ENCODE measurements around the gene RUFY1. TPM values are rescaled to one million over a fixed set of nuclear protein-coding genes. Genes with fewer than 3 reads are reported as not detected.

The RUFY1 gene
- total and polyA plus RNA-seq, 9 of the 15 experiments (the other 6 are each of a cell fraction or from before 2014, with no cell fraction given) = 5.0 to 41.7 (median 29.6) TPM

DNA sequence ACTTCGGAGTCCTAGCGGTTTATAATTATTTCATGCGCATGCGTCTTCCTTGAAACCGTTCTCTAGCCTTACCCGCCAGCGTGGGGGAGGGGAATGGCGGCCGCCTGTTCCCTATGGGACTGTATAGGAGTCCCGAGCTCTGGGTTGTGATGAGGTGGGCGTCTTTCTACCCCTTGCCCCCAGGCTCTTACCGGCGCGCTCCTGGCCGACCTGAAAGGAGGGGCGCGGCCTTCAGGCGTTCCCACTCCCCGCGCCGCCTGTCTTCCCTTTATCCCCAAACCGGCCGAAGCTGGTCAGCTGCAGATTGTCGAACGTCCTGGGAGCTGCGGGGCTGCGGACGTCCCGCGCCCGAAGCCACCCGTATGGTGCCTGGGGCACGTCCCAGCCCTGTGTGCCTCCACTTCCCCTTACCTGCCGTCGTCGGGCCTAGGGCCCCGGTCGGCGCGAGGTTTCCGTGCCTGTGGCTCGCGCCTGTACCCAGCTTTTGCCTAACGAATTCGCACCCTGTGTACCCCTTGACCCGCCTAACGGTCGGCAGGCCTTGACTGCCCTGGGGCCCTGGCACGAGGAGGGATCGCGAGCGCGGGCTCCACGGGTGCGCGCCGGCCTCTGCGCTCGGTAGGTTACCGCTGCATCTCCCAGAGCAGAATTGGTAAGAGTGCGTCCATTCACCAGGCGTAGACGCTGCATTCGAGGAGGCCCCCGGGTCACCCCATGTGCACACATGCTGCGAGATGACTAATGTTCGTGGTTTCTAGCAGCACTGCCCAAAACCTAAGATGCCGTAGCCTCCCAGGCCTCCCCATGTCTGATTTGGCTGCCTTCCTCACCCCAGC is 73.8 kb downstream of the RUFY1 start (continued):
- TF ChIP-seq HMBOX1 (IDR thresholded peaks at IDR 0.05) (no peak), RBM39 (optimal IDR thresholded peaks at IDR 0.05; ENCODE audit: low read depth, low read length) (no peak), RB1 (IDR thresholded peaks at IDR 0.05; ENCODE audit: low read depth) (no peak; the same call in 1 of the 2 replicates), CBFB (CRISPR knock-in tag; IDR thresholded peaks at IDR 0.05) (peak; percentile 81), NUFIP1 (IDR thresholded peaks at IDR 0.05; ENCODE audit: partially characterized antibody) (no peak), ARID1B (IDR thresholded peaks at IDR 0.05) (0 out of 2 replicates have a peak, but pooled peaks have one; percentile 52), TAF1 (IDR thresholded peaks at IDR 0.05; ENCODE audit: control insufficient read depth, extremely low read depth, insufficient read depth, low read length, severe bottlenecking) (peak; percentile 11), ZBTB1 (CRISPR knock-in tag; IDR thresholded peaks at IDR 0.05; ENCODE audit: borderline replicate concordance, low read depth) (peak; percentile 79), NCOA1 (IDR thresholded peaks at IDR 0.05; ENCODE audit: low read depth) (no peak), ILF3 (IDR thresholded peaks at IDR 0.05; ENCODE audit: borderline replicate concordance) (peak; percentile 31; the same call in 1 of the 2 replicates), HSF4 (CRISPR knock-in tag; IDR thresholded peaks at IDR 0.05; ENCODE audit: borderline replicate concordance) (no peak), CSDE1 (IDR thresholded peaks at IDR 0.05) (no peak), FOXA3 (CRISPR knock-in tag; conservative IDR thresholded peaks at IDR 0.05 in 1 of 2, IDR thresholded peaks at IDR 0.05 in 1 of 2) (peak in 1 of 2 experiments; percentile 70; a peak in 1 of 4 replicates), KDM5B (IDR thresholded peaks at IDR 0.05; ENCODE audit: insufficient replicate concordance, low read depth, low read length) (peak; percentile 35), MYC (IDR thresholded peaks at IDR 0.05; ENCODE audit: low read depth, low read length) (peak; percentile 4; the same call in 1 of the 2 replicates), MYC (CRISPR knock-in tag; IDR thresholded peaks at IDR 0.05; ENCODE audit: borderline replicate concordance, low read depth) (0 out of 2 replicates have a peak, but pooled peaks have one; percentile 68), ZNF277 (CRISPR knock-in tag; IDR thresholded peaks at IDR 0.05; ENCODE audit: borderline replicate concordance) (no peak), MITF (IDR thresholded peaks at IDR 0.05) (no peak)
- TF ChIP-seq, protein P1, sequence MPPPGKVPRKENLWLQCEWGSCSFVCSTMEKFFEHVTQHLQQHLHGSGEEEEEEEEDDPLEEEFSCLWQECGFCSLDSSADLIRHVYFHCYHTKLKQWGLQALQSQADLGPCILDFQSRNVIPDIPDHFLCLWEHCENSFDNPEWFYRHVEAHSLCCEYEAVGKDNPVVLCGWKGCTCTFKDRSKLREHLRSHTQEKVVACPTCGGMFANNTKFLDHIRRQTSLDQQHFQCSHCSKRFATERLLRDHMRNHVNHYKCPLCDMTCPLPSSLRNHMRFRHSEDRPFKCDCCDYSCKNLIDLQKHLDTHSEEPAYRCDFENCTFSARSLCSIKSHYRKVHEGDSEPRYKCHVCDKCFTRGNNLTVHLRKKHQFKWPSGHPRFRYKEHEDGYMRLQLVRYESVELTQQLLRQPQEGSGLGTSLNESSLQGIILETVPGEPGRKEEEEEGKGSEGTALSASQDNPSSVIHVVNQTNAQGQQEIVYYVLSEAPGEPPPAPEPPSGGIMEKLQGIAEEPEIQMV (tag; conservative IDR thresholded peaks at IDR 0.05; ENCODE audit: low read depth) = no peak
- TF ChIP-seq, protein P2, sequence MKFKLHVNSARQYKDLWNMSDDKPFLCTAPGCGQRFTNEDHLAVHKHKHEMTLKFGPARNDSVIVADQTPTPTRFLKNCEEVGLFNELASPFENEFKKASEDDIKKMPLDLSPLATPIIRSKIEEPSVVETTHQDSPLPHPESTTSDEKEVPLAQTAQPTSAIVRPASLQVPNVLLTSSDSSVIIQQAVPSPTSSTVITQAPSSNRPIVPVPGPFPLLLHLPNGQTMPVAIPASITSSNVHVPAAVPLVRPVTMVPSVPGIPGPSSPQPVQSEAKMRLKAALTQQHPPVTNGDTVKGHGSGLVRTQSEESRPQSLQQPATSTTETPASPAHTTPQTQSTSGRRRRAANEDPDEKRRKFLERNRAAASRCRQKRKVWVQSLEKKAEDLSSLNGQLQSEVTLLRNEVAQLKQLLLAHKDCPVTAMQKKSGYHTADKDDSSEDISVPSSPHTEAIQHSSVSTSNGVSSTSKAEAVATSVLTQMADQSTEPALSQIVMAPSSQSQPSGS (CRISPR knock-in tag; IDR thresholded peaks at IDR 0.05) = no peak
